Panc1 (cell line): ENCODE data around the gene LRMDA. TPM values are rescaled to one million over a fixed set of nuclear protein-coding genes. Genes with fewer than 3 reads are reported as not detected.

Experiments used
- ATAC-seq: fragments of 200-7000 bp; cut with Tn5 transposase; 2 replicates; pipeline ENCODE4 v1.9.1; 2020; ENCODE audit warnings: mild to moderate bottlenecking, moderate library complexity
- BruUV-seq: library from RNA; stranded (reverse); fragments of 400-500 nt; replicated peaks from 2 replicates; lab custom pipeline; 2021; lab: Mats Ljungman, UMichigan
- CTCF ChIA-PET: fragments of 300-600 bp; sonication (Branson Sonifier 250); formaldehyde crosslinking; loops from one replicate; lab custom pipeline; 2022; ENCODE audit warnings: antibody characterized with exemption; lab: Charles Lee
- POLR2A ChIA-PET: fragments of 300-600 bp; sonication (Branson Sonifier 250); formaldehyde crosslinking; loops from one replicate; lab custom pipeline; 2022; ENCODE audit warnings: antibody characterized with exemption; lab: Charles Lee
- DNase-seq: peaks from one replicate; pipeline ENCODE4 v3.0.0-alpha.2; 2010; ENCODE audit warnings: low read depth, low spot score
- H3K27ac ChIP-seq: 2 replicates; pipeline ENCODE4 v1.5.1; 2011; ENCODE audit warnings: mild to moderate bottlenecking, low read length, inconsistent platforms
- H3K27me3 ChIP-seq: fragments of 200-500 bp; sonication (Bioruptor generic); 2 replicates; pipeline ENCODE4 v1.6.0; 2014; ENCODE audit warnings: low read length, inconsistent platforms; ENCODE audit not compliant: control insufficient read depth, insufficient read depth
- H3K36me3 ChIP-seq: fragments of 200-500 bp; sonication (Bioruptor generic); 2 replicates; pipeline ENCODE4 v1.5.1; 2014; ENCODE audit warnings: inconsistent platforms, mild to moderate bottlenecking, low read length, moderate library complexity; ENCODE audit not compliant: control insufficient read depth, insufficient read depth
- H3K4me1 ChIP-seq: 2 replicates; pipeline ENCODE4 v1.5.1; 2011; ENCODE audit warnings: inconsistent platforms, mild to moderate bottlenecking, low read length, moderate library complexity; ENCODE audit not compliant: control insufficient read depth, insufficient read depth
- H3K4me3 ChIP-seq, 2 experiments: 2 replicates each; pipeline ENCODE4 v1.5.1; 2011 to 2012; ENCODE audit warnings: low read depth in 2 of 2, low read length in 2 of 2, mild to moderate bottlenecking in 2 of 2, inconsistent platforms in 1 of 2, moderate library complexity in 1 of 2
- H3K9me3 ChIP-seq: fragments of 200-500 bp; sonication (Bioruptor generic); 2 replicates; pipeline ENCODE4 v1.5.1; 2014; ENCODE audit warnings: low read depth, mild to moderate bottlenecking, inconsistent platforms, low read length, moderate library complexity; ENCODE audit not compliant: control insufficient read depth, insufficient read depth
- CTCF ChIP-seq: fragments of 450-650 bp; IDR thresholded peaks from 2 replicates; pipeline ENCODE4 v1.5.1; 2017; ENCODE audit warnings: mild to moderate bottlenecking
- POLR2AphosphoS5 ChIP-seq: IDR thresholded peaks from 2 replicates; pipeline ENCODE4 v1.6.1; 2012; ENCODE audit warnings: mild to moderate bottlenecking, low read depth, low read length, moderate library complexity
- REST ChIP-seq, 2 experiments: IDR thresholded peaks; 2 replicates each; pipeline ENCODE4 v1.6.1; 2011 to 2012; ENCODE audit warnings: low read depth in 2 of 2, control low read depth in 1 of 2, low read length in 1 of 2, mild to moderate bottlenecking in 1 of 2, moderate library complexity in 1 of 2; ENCODE audit not compliant: insufficient read depth in 1 of 2
- SIN3A ChIP-seq: IDR thresholded peaks from 2 replicates; pipeline ENCODE4 v1.6.1; 2012; ENCODE audit warnings: low read depth, mild to moderate bottlenecking, low read length, moderate library complexity, borderline replicate concordance; ENCODE audit not compliant: insufficient read depth
- TCF7L2 ChIP-seq: IDR thresholded peaks from 2 replicates; pipeline ENCODE4 v1.6.1; 2011; ENCODE audit warnings: mild to moderate bottlenecking, low read depth, low read length, inconsistent platforms
- in situ Hi-C: cut with HindIII; loops from 2 replicates; pipeline ENCODE4 v1.10.0; 2016; ENCODE audit warnings: low sequenced_read_pairs, low pct_unique_long_range_greater_than_20kb
- intact Hi-C: fragments of 100-400 bp; cut with micrococcal nuclease; formaldehyde crosslinking; loops from one replicate; pipeline ENCODE4 v1.10.0; 2022; ENCODE audit not compliant: unreplicated experiment
- total RNA-seq: library from RNA; stranded (reverse); gene quantifications from one replicate; pipeline ENCODE4 v1.2.1, GENCODE V29; 2021; ENCODE audit not compliant: unreplicated experiment

Gene LRMDA
- total RNA-seq, 1 experiment from 2014 or later, result 1.2 TPM

GRCh38 chr10:75866731-75867130 lies 435.3 kb downstream of the LRMDA start:
- no TSS peak for BruUV-seq
- H3K27me3 ChIP-seq, result peaks cover 4% of the 10 kb centered on the region
- intact Hi-C loops (no loop called here), in situ Hi-C loops (no loop called here)
- no peaks in the 10 kb centered on the region for H3K4me1 ChIP-seq
- TF ChIP-seq POLR2AphosphoS5, result no peak
- TF ChIP-seq CTCF, result no peak
- no peak for TF ChIP-seq REST (IDR thresholded peaks at IDR 0.05; ENCODE audit: insufficient read depth in 1 of 2, low read depth in 2 of 2, low read length in 1 of 2)
- TF ChIP-seq SIN3A, result no peak
- TF ChIP-seq TCF7L2, result no peak
- CTCF ChIA-PET, result no interaction called here
- H3K36me3 ChIP-seq, result no peaks in the 10 kb centered on the region
- H3K9me3 ChIP-seq, result no peaks in the 10 kb centered on the region
- ATAC-seq (no peak), DNase-seq (no peak)
- no peak overlapping the region for H3K4me3 ChIP-seq
- no peak overlapping the region for H3K27ac ChIP-seq
- POLR2A ChIA-PET, result no interaction called here

GRCh38 chr10:75868574-75868973 lies 437.1 kb downstream of the LRMDA start:
- peaks cover 4% of the 10 kb centered on the region; the same call in 1 of the 2 replicates for H3K27me3 ChIP-seq
- ChIA-PET CTCF (no interaction called here), POLR2A (no interaction called here)
- BruUV-seq, result no TSS peak
- H3K27ac ChIP-seq, result no peak overlapping the region
- no peaks in the 10 kb centered on the region for H3K9me3 ChIP-seq
- DNase-seq (no peak), ATAC-seq (no peak)
- H3K4me3 ChIP-seq, result no peak overlapping the region
- TF ChIP-seq CTCF (no peak), REST (IDR thresholded peaks at IDR 0.05; ENCODE audit: insufficient read depth in 1 of 2, low read depth in 2 of 2, low read length in 1 of 2) (no peak), SIN3A (no peak), TCF7L2 (no peak)
- in situ Hi-C loops (no loop called here), intact Hi-C loops (no loop called here)
- H3K36me3 ChIP-seq, result no peaks in the 10 kb centered on the region
- H3K4me1 ChIP-seq, result no peaks in the 10 kb centered on the region
